GM23338 (cell line): ENCODE data around the gene SRSF8. TPM values are rescaled to one million over a fixed set of nuclear protein-coding genes. Genes with fewer than 3 reads are reported as not detected.

Source experiments
- ATAC-seq: fragments of 200-7000 bp; cut with Tn5 transposase; 3 replicates; pipeline ENCODE4 v1.9.1; 2020
- DNase-seq: peaks from one replicate; pipeline ENCODE4 v3.0.0-alpha.2; 2015; ENCODE audit warnings: low spot score
- H2AFZ ChIP-seq: fragments of 200-600 bp; sonication (generic); 2 replicates; pipeline ENCODE4 v1.8.0; 2016; ENCODE audit warnings: antibody characterized with exemption, mild to moderate bottlenecking, moderate library complexity
- H3F3A ChIP-seq: fragments of 200-600 bp; sonication (generic); replicated peaks from 2 replicates; pipeline ENCODE4 v1.8.0; 2017; ENCODE audit warnings: antibody characterized with exemption, mixed run types, low read depth
- H3K27ac ChIP-seq: fragments of 200-600 bp; sonication (generic); 2 replicates; pipeline ENCODE4 v1.6.1; 2016; ENCODE audit warnings: low read depth
- H3K27me3 ChIP-seq: fragments of 200-600 bp; sonication (generic); 2 replicates; pipeline ENCODE4 v1.8.0; 2016; ENCODE audit warnings: mild to moderate bottlenecking, mixed run types, moderate library complexity; ENCODE audit not compliant: insufficient read depth
- H3K36me3 ChIP-seq: fragments of 200-600 bp; sonication (generic); 2 replicates; pipeline ENCODE4 v1.8.0; 2016; ENCODE audit warnings: mild to moderate bottlenecking; ENCODE audit not compliant: insufficient read depth
- H3K4me1 ChIP-seq: fragments of 200-600 bp; sonication (generic); 2 replicates; pipeline ENCODE4 v1.8.0; 2016; ENCODE audit warnings: mild to moderate bottlenecking, moderate library complexity; ENCODE audit not compliant: insufficient read depth
- H3K4me2 ChIP-seq: fragments of 200-600 bp; sonication (generic); 2 replicates; pipeline ENCODE4 v1.7.1; 2017; ENCODE audit warnings: mixed run types
- H3K4me3 ChIP-seq: fragments of 200-600 bp; sonication (generic); 2 replicates; pipeline ENCODE4 v1.6.1; 2016; ENCODE audit warnings: mixed run types
- H3K79me2 ChIP-seq: fragments of 200-600 bp; sonication (generic); replicated peaks from 2 replicates; pipeline ENCODE4 v1.8.0; 2017; ENCODE audit warnings: mild to moderate bottlenecking; ENCODE audit not compliant: insufficient read depth
- H3K9me2 ChIP-seq: fragments of 200-600 bp; sonication (generic); 2 replicates; pipeline ENCODE4 v1.8.0; 2017; ENCODE audit not compliant: insufficient read depth
- H4K20me1 ChIP-seq: fragments of 200-600 bp; sonication (generic); replicated peaks from 2 replicates; pipeline ENCODE4 v1.8.0; 2017; ENCODE audit warnings: mild to moderate bottlenecking; ENCODE audit not compliant: insufficient read depth
- H3K27ac Mint-ChIP-seq: 2 replicates; pipeline ENCODE4 v1.8.0; 2020; ENCODE audit warnings: inconsistent platforms, mild to moderate bottlenecking, moderate library complexity, mixed read lengths
- H3K27me3 Mint-ChIP-seq: 3 replicates; pipeline ENCODE4 v1.8.0; 2022; ENCODE audit warnings: low read depth, mild to moderate bottlenecking, moderate library complexity, mixed read lengths, inconsistent platforms; ENCODE audit not compliant: insufficient read depth, poor library complexity
- H3K36me3 Mint-ChIP-seq: 3 replicates; pipeline ENCODE4 v1.8.0; 2021; ENCODE audit warnings: low read depth, mild to moderate bottlenecking, inconsistent platforms, moderate library complexity, mixed read lengths
- H3K4me1 Mint-ChIP-seq: 3 replicates; pipeline ENCODE4 v1.8.0; 2020; ENCODE audit warnings: mild to moderate bottlenecking, inconsistent platforms, mixed read lengths
- H3K4me3 Mint-ChIP-seq: 3 replicates; pipeline ENCODE4 v1.8.0; 2021; ENCODE audit warnings: moderate library complexity, mild to moderate bottlenecking, inconsistent platforms, mixed read lengths
- H3K9me3 Mint-ChIP-seq: 3 replicates; pipeline ENCODE4 v1.8.0; 2020; ENCODE audit warnings: moderate library complexity, mild to moderate bottlenecking, inconsistent platforms, mixed read lengths
- EZH2phosphoT487 ChIP-seq: fragments of 200-600 bp; sonication (generic); IDR thresholded peaks from one replicate; pipeline ENCODE4 v1.8.1; 2018; ENCODE audit warnings: antibody characterized with exemption; ENCODE audit not compliant: unreplicated experiment
- JUNB ChIP-seq: IDR thresholded peaks from one replicate; pipeline ENCODE4 v1.6.1; 2016; ENCODE audit warnings: antibody characterized with exemption; ENCODE audit not compliant: unreplicated experiment
- NANOG ChIP-seq: IDR thresholded peaks from 2 replicates; pipeline ENCODE4 v1.6.1; 2016; ENCODE audit warnings: antibody characterized with exemption, borderline replicate concordance
- STAT1 ChIP-seq: IDR thresholded peaks from one replicate; pipeline ENCODE4 v1.6.1; 2016; ENCODE audit warnings: antibody characterized with exemption; ENCODE audit not compliant: unreplicated experiment
- polyA plus RNA-seq: library from polyadenylated mRNA; unstranded; fragments of >200 nt; fragmentation: Nextera tagmentation; extraction: Ambion mirVana; gene quantifications from 2 replicates; pipeline ENCODE4 v1.2.1, GENCODE V29; 2016
- total RNA-seq: library from RNA; depleted of rRNA; stranded (reverse); fragments of >200 nt; shearing (Covaris generic); gene quantifications from 2 replicates; pipeline ENCODE4 v1.2.3, GENCODE V29; 2014
- TF ChIP-seq, protein P1 (sequence below): fragments of 250-450 bp; sonication (Bioruptor Pico); IDR thresholded peaks from 2 replicates; pipeline ENCODE4 v1.5.0; 2020; ENCODE audit warnings: mild to moderate bottlenecking, moderate library complexity

SRSF8 gene
- total and polyA plus RNA-seq, 2 experiments from 2014 or later, result 12.6 to 19.9 TPM

DNA sequence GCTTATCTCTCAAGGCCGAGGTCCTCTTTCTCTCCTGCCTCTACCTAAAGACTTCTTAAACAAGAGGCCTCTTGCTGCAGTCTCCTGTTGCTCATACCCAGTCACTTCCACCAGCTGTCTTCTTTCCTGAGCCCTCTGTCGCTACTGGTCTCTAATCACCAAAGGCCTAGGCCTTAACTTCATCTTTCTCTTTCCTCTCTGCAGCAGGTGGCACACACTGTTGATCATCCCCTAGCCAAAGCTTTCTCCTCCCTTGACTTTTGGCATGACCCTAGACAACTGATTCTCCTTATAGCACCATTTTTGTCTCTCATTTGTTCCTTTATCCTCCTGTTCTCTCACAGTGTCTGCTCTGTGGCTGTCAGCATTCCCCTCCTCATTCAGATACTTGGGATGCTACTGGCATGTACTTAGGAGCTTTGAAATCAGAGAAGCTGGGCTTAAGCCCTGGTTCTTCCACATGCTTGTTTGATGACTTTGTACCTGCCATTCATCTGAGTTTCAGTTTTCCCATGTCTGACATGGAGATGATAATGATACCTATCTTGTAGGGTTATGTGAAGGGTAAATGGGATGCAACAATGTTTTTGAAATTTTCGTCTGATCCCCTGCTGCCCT lies 45.3 kb downstream of the SRSF8 start (continued):
- TF ChIP-seq, protein P1, sequence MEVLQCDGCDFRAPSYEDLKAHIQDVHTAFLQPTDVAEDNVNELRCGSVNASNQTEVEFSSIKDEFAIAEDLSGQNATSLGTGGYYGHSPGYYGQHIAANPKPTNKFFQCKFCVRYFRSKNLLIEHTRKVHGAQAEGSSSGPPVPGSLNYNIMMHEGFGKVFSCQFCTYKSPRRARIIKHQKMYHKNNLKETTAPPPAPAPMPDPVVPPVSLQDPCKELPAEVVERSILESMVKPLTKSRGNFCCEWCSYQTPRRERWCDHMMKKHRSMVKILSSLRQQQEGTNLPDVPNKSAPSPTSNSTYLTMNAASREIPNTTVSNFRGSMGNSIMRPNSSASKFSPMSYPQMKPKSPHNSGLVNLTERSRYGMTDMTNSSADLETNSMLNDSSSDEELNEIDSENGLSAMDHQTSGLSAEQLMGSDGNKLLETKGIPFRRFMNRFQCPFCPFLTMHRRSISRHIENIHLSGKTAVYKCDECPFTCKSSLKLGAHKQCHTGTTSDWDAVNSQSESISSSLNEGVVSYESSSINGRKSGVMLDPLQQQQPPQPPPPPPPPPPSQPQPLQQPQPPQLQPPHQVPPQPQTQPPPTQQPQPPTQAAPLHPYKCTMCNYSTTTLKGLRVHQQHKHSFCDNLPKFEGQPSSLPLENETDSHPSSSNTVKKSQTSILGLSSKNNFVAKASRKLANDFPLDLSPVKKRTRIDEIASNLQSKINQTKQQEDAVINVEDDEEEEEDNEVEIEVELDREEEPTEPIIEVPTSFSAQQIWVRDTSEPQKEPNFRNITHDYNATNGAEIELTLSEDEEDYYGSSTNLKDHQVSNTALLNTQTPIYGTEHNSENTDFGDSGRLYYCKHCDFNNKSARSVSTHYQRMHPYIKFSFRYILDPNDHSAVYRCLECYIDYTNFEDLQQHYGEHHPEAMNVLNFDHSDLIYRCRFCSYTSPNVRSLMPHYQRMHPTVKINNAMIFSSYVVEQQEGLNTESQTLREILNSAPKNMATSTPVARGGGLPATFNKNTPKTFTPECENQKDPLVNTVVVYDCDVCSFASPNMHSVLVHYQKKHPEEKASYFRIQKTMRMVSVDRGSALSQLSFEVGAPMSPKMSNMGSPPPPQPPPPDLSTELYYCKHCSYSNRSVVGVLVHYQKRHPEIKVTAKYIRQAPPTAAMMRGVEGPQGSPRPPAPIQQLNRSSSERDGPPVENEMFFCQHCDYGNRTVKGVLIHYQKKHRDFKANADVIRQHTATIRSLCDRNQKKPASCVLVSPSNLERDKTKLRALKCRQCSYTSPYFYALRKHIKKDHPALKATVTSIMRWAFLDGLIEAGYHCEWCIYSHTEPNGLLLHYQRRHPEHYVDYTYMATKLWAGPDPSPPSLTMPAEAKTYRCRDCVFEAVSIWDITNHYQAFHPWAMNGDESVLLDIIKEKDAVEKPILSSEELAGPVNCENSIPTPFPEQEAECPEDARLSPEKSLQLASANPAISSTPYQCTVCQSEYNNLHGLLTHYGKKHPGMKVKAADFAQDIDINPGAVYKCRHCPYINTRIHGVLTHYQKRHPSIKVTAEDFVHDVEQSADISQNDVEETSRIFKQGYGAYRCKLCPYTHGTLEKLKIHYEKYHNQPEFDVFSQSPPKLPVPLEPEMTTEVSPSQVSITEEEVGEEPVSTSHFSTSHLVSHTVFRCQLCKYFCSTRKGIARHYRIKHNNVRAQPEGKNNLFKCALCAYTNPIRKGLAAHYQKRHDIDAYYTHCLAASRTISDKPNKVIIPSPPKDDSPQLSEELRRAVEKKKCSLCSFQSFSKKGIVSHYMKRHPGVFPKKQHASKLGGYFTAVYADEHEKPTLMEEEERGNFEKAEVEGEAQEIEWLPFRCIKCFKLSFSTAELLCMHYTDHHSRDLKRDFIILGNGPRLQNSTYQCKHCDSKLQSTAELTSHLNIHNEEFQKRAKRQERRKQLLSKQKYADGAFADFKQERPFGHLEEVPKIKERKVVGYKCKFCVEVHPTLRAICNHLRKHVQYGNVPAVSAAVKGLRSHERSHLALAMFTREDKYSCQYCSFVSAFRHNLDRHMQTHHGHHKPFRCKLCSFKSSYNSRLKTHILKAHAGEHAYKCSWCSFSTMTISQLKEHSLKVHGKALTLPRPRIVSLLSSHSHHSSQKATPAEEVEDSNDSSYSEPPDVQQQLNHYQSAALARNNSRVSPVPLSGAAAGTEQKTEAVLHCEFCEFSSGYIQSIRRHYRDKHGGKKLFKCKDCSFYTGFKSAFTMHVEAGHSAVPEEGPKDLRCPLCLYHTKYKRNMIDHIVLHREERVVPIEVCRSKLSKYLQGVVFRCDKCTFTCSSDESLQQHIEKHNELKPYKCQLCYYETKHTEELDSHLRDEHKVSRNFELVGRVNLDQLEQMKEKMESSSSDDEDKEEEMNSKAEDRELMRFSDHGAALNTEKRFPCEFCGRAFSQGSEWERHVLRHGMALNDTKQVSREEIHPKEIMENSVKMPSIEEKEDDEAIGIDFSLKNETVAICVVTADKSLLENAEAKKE (CRISPR knock-in tag), result no peak

DNA sequence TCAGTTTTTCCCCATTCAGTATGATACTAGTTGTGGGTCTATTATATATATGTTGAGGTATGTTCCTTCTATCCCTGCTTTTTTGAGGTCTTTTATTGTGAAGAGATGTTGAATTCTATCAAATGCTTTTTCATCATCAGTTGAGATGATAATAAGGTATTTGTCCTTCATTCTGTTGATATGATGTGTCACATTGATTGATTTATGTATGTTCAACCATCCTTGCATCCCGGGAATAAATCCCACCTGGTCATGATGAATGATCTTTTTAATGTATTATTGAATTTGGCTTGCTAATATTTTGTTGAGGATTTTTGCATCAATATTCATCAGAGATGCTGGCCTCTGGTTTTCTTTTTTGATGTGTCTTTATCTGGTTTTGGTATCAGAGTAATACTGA lies 48.9 kb downstream of the SRSF8 start:
- no peak overlapping the region for H3K27ac Mint-ChIP-seq
- 0 out of 2 replicates have a peak, but pooled peaks cover 4% of the 10 kb centered on the region for H3K9me2 ChIP-seq
- no peak overlapping the region for H3K27ac ChIP-seq
- no peak overlapping the region for H3K4me3 Mint-ChIP-seq
- H4K20me1 ChIP-seq, result no peaks in the 10 kb centered on the region
- H3K36me3 Mint-ChIP-seq, result no peaks in the 10 kb centered on the region
- TF ChIP-seq EZH2phosphoT487 (no peak), STAT1 (no peak), NANOG (no peak), JUNB (no peak)
- peaks cover 5% of the 10 kb centered on the region; the same call in 2 of the 3 replicates for H3K9me3 Mint-ChIP-seq
- no peaks in the 10 kb centered on the region for H3K4me1 ChIP-seq
- H3K4me3 ChIP-seq, result no peak overlapping the region
- H3K36me3 ChIP-seq, result no peaks in the 10 kb centered on the region
- no peak overlapping the region for H3K4me2 ChIP-seq
- ATAC-seq, result no peak
- H3K79me2 ChIP-seq, result no peaks in the 10 kb centered on the region
- DNase-seq, result no peak
- H3K4me1 Mint-ChIP-seq, result no peaks in the 10 kb centered on the region
- H3K27me3 ChIP-seq, result no peaks in the 10 kb centered on the region
- no peaks in the 10 kb centered on the region for H3F3A ChIP-seq
- peaks cover 1% of the 10 kb centered on the region for H3K27me3 Mint-ChIP-seq
- H2AFZ ChIP-seq, result no peak overlapping the region
